K562 (cell line): ENCODE data around the gene HTR2C. TPM values are rescaled to one million over a fixed set of nuclear protein-coding genes. Genes with fewer than 3 reads are reported as not detected.

ENCODE experiments used
- ATAC-seq: fragments of 200-7000 bp; cut with Tn5 transposase; 3 replicates; pipeline ENCODE4 v1.9.1; 2020; ENCODE audit warnings: moderate library complexity
- BruUV-seq: library from RNA; stranded (reverse); fragments of 400-500 nt; replicated peaks from 2 replicates; lab custom pipeline; 2021; lab: Mats Ljungman, UMichigan
- CTCF ChIA-PET: fragments of 300-600 bp; formaldehyde crosslinking; extraction: SDS; loops from one replicate; lab custom pipeline; 2021; ENCODE audit warnings: low intra/inter-chr PET ratio; lab: Yijun Ruan, JAX
- POLR2A ChIA-PET: fragments of 300-600, 350-650 bp; sonication (Branson Sonifier 250); formaldehyde crosslinking; extraction: SDS; loops from one replicate; lab custom pipeline; 2021; ENCODE audit warnings: antibody characterized with exemption, inconsistent platforms; lab: Yijun Ruan, JAX
- DNase-seq, 4 experiments: peaks; one replicate each; pipeline versions ENCODE4 v3.0.0 to v3.0.0-alpha.2; 2011 to 2018; ENCODE audit warnings: low spot score in 3 of 4, mixed read lengths in 3 of 4; ENCODE audit errors: extremely low read depth in 1 of 4
- FAIRE-seq: peaks from 2 replicates; lab custom pipeline; 2011; peaks lifted over from hg19 to GRCh38; lab: Jason Lieb, UNC
- H2AFZ ChIP-seq: 2 replicates; pipeline ENCODE4 v1.6.0; 2011; ENCODE audit warnings: low read depth, low read length, control low read depth, inconsistent platforms
- H3K27ac ChIP-seq: fragments of 200-600 bp; 3 replicates; pipeline ENCODE4 v1.8.0; 2011; ENCODE audit warnings: low read depth, mild to moderate bottlenecking, control low read depth, inconsistent platforms, low read length, moderate library complexity, mixed read lengths; ENCODE audit errors: extremely low read depth
- H3K27me3 ChIP-seq, 2 experiments: fragments of 300-600 bp in 1 of 2; 2 replicates in 1 of 2; 3 replicates in 1 of 2; pipeline versions ENCODE4 v1.6.0 to v1.8.0; 2011; ENCODE audit warnings: inconsistent platforms in 2 of 2, low read length in 2 of 2, mild to moderate bottlenecking in 1 of 2, mixed read lengths in 1 of 2, moderate library complexity in 1 of 2; ENCODE audit not compliant: control insufficient read depth in 2 of 2, insufficient read depth in 2 of 2
- H3K36me3 ChIP-seq: fragments of 300-600 bp; 3 replicates; pipeline ENCODE4 v1.8.0; 2011; ENCODE audit warnings: mild to moderate bottlenecking, low read length, inconsistent platforms; ENCODE audit not compliant: control insufficient read depth, insufficient read depth
- H3K4me1 ChIP-seq, 2 experiments: fragments of 200-600 bp in 1 of 2; replicated peaks in 1 of 2; 2 replicates in 1 of 2; 3 replicates in 1 of 2; pipeline versions ENCODE4 v1.5.1 to v1.8.0; 2011; ENCODE audit warnings: inconsistent platforms in 2 of 2, low read length in 2 of 2, mild to moderate bottlenecking in 1 of 2, mixed read lengths in 1 of 2, moderate library complexity in 1 of 2; ENCODE audit not compliant: control insufficient read depth in 2 of 2, insufficient read depth in 2 of 2
- H3K4me2 ChIP-seq: 2 replicates; pipeline ENCODE4 v1.6.1; 2011; ENCODE audit warnings: low read length, control low read depth, inconsistent platforms, mixed read lengths; ENCODE audit not compliant: insufficient read depth
- H3K4me3 ChIP-seq: fragments of 200-600 bp; sonication (generic), shearing (Covaris generic); 2 replicates; pipeline ENCODE4 v1.5.1; 2016; ENCODE audit warnings: control low read depth, inconsistent platforms
- H3K79me2 ChIP-seq: fragments of 200-600 bp; 3 replicates; pipeline ENCODE4 v1.8.0; 2011; ENCODE audit warnings: low read length, inconsistent platforms; ENCODE audit not compliant: control insufficient read depth, insufficient read depth
- H3K9ac ChIP-seq, 2 experiments: 2 replicates each; pipeline versions ENCODE4 v1.6.0 to v1.6.1; 2011; ENCODE audit warnings: low read depth in 2 of 2, low read length in 2 of 2, control low read depth in 1 of 2, inconsistent platforms in 1 of 2, mild to moderate bottlenecking in 1 of 2, mixed read lengths in 1 of 2; ENCODE audit not compliant: insufficient read depth in 1 of 2
- H3K9me1 ChIP-seq: one replicate; pipeline ENCODE4 v1.6.0; 2011; ENCODE audit warnings: inconsistent platforms, mild to moderate bottlenecking, low read length, moderate library complexity; ENCODE audit not compliant: control insufficient read depth, insufficient read depth
- H3K9me3 ChIP-seq: replicated peaks from 2 replicates; pipeline ENCODE4 v1.5.1; 2011; ENCODE audit warnings: low read depth, low read length, inconsistent platforms; ENCODE audit not compliant: control insufficient read depth, insufficient read depth
- H4K20me1 ChIP-seq: replicated peaks from 2 replicates; pipeline ENCODE4 v1.6.1; 2011; ENCODE audit warnings: low read length, inconsistent platforms, mixed read lengths; ENCODE audit not compliant: control insufficient read depth, insufficient read depth
- CBFA2T2 ChIP-seq: fragments of 450-650 bp; conservative IDR thresholded peaks from 2 replicates; pipeline ENCODE4 v1.6.1; 2017; ENCODE audit warnings: mild to moderate bottlenecking
- TEAD2 ChIP-seq: fragments of 450-650 bp; IDR thresholded peaks from 2 replicates; pipeline ENCODE4 v1.6.1; 2016; ENCODE audit warnings: missing genetic modification characterization, control low read depth, missing compliant biosample characterization
- WGBS: fragments of 100-300 bp; shearing (Covaris generic); methylation state at CpG from one replicate; pipeline ENCODE4 v1.1.6; 2016; ENCODE audit warnings: low coverage, mixed read lengths; ENCODE audit not compliant: insufficient coverage; ENCODE audit errors: missing lambda C conversion rate; 5-methylcytosine and 5-hydroxymethylcytosine counted together
- in situ Hi-C: fragments of 300-500 bp; cut with MboI; formaldehyde crosslinking; loops from 4 replicates; pipeline ENCODE4 v1.15.0; 2018; ENCODE audit warnings: inconsistent platforms, mixed read lengths
- intact Hi-C: fragments of 100-400 bp; cut with micrococcal nuclease; formaldehyde crosslinking; loops from 2 replicates; pipeline ENCODE4 v1.14.2; 2022
- polyA plus RNA-seq, 8 experiments: library from polyadenylated mRNA; depleted of rRNA in 4 of 8; stranded (reverse) in 5 of 8; unstranded in 3 of 8; fragments of >200 nt; fragmentation: Nextera tagmentation in 2 of 8; fragmentation: Illumina TruSeq in 1 of 8; extraction: Ambion mirVana in 2 of 8; extraction: Trizol in 1 of 8; gene quantifications; 2 replicates each; pipeline versions ENCODE4 v1.2.1 to v1.2.3, GENCODE V29; 2011 to 2014; ENCODE audit warnings: inconsistent platforms in 1 of 8, missing spikeins in 1 of 8
- total RNA-seq, 7 experiments: library from RNA; depleted of rRNA in 6 of 7; stranded (reverse); fragments of >200 nt in 6 of 7; fragmentation: Illumina TruSeq in 2 of 7; extraction: Trizol in 2 of 7; gene quantifications; 2 replicates each; pipeline versions ENCODE4 v1.2.1 to v1.2.3, GENCODE V29; 2011 to 2021; ENCODE audit warnings: low replicate concordance in 1 of 7
- TF ChIP-seq, protein P1 (sequence below), 2 experiments: fragments of 450-650 bp in 1 of 2; sonication (generic) in 1 of 2; formaldehyde crosslinking in 1 of 2; IDR thresholded peaks; 2 replicates each; pipeline versions ENCODE4 v1.7.1 to v1.9.0; 2016 to 2022; ENCODE audit warnings: inconsistent platforms in 1 of 2, mild to moderate bottlenecking in 1 of 2, missing genetic modification reagents in 1 of 2
- TF ChIP-seq, protein P2 (sequence below): sonication (generic); formaldehyde crosslinking; IDR thresholded peaks from 2 replicates; pipeline ENCODE4 v1.9.0; 2022; ENCODE audit warnings: mild to moderate bottlenecking, missing genetic modification reagents

The HTR2C gene
- total and polyA plus RNA-seq, 9 of the 15 experiments (the other 6 are each of a cell fraction or from before 2014, with no cell fraction given) = 0.04 to 0.22 (median 0.10) TPM

DNA sequence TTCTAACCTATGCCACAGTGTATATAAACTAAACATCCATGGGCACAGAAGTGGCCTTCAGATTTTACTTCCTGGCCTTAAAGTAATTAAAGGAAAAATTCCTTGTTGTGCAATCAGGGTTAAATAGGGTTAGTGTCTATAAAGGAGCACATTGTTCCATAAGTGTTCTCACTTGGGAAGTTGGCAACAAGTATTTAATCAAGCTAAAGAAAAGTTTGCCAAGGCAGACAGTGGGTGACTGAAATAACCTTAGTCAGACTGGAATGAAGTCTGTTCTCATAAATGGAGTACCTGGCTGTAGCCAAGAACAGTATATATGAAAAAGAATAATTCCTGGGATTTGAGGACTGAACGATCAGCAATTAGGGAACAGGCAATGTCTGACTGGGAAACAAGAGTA, 213.6 kb downstream of the HTR2C start:
- H3K27ac ChIP-seq = no peak overlapping the region
- ATAC-seq = no peak
- no peaks in the 10 kb centered on the region for H4K20me1 ChIP-seq
- H3K4me3 ChIP-seq = no peak overlapping the region
- CTCF ChIA-PET = no interaction called here
- 6% methylated on average over 1 of the region's 1 CpG for WGBS
- POLR2A ChIA-PET = no interaction called here
- H3K4me2 ChIP-seq = no peak overlapping the region
- intact Hi-C loops = no loop called here
- H2AFZ ChIP-seq = no peak overlapping the region
- no peak overlapping the region for H3K9ac ChIP-seq
- no peaks in the 10 kb centered on the region for H3K4me1 ChIP-seq
- no peaks in the 10 kb centered on the region for H3K27me3 ChIP-seq
- DNase-seq = no peak
- no TSS peak for BruUV-seq
- no peaks in the 10 kb centered on the region for H3K9me3 ChIP-seq
- no peaks in the 10 kb centered on the region for H3K9me1 ChIP-seq
- H3K79me2 ChIP-seq = no peaks in the 10 kb centered on the region
- FAIRE-seq = no peak
- in situ Hi-C loops = no loop called here
- no peaks in the 10 kb centered on the region for H3K36me3 ChIP-seq
- TF ChIP-seq CBFA2T2 (no peak), TEAD2 (tag) (no peak)
- TF ChIP-seq, protein P1, sequence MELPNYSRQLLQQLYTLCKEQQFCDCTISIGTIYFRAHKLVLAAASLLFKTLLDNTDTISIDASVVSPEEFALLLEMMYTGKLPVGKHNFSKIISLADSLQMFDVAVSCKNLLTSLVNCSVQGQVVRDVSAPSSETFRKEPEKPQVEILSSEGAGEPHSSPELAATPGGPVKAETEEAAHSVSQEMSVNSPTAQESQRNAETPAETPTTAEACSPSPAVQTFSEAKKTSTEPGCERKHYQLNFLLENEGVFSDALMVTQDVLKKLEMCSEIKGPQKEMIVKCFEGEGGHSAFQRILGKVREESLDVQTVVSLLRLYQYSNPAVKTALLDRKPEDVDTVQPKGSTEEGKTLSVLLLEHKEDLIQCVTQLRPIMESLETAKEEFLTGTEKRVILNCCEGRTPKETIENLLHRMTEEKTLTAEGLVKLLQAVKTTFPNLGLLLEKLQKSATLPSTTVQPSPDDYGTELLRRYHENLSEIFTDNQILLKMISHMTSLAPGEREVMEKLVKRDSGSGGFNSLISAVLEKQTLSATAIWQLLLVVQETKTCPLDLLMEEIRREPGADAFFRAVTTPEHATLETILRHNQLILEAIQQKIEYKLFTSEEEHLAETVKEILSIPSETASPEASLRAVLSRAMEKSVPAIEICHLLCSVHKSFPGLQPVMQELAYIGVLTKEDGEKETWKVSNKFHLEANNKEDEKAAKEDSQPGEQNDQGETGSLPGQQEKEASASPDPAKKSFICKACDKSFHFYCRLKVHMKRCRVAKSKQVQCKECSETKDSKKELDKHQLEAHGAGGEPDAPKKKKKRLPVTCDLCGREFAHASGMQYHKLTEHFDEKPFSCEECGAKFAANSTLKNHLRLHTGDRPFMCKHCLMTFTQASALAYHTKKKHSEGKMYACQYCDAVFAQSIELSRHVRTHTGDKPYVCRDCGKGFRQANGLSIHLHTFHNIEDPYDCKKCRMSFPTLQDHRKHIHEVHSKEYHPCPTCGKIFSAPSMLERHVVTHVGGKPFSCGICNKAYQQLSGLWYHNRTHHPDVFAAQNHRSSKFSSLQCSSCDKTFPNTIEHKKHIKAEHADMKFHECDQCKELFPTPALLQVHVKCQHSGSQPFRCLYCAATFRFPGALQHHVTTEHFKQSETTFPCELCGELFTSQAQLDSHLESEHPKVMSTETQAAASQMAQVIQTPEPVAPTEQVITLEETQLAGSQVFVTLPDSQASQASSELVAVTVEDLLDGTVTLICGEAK (IDR thresholded peaks at IDR 0.05) = no peak
- TF ChIP-seq, protein P1 (CRISPR knock-in tag; IDR thresholded peaks at IDR 0.05) = no peak
- TF ChIP-seq, protein P2, sequence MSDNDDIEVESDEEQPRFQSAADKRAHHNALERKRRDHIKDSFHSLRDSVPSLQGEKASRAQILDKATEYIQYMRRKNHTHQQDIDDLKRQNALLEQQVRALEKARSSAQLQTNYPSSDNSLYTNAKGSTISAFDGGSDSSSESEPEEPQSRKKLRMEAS (CRISPR knock-in tag) = no peak
